B cell (primary cell): ENCODE data around the gene AFF2. TPM values are rescaled to one million over a fixed set of nuclear protein-coding genes. Genes with fewer than 3 reads are reported as not detected.

ENCODE experiments used
- ATAC-seq: fragments of 200-7000 bp; cut with Tn5 transposase; one replicate; pipeline ENCODE4 v1.10.0; 2021; ENCODE audit warnings: low read depth, mild to moderate bottlenecking, moderate number of reproducible peaks, moderate library complexity
- CTCF ChIA-PET: fragments of 350-600 bp; sonication (Branson Sonifier 250); formaldehyde crosslinking; loops from one replicate; lab custom pipeline; 2021; ENCODE audit warnings: antibody characterized with exemption, inconsistent platforms; lab: Charles Lee
- POLR2A ChIA-PET: fragments of 350-600 bp; sonication (Branson Sonifier 250); formaldehyde crosslinking; loops from one replicate; lab custom pipeline; 2021; ENCODE audit warnings: antibody characterized with exemption; lab: Charles Lee
- DNase-seq: peaks from one replicate; pipeline ENCODE4 v3.0.0; 2013
- H2AFZ ChIP-seq: 2 replicates; pipeline ENCODE4 v1.6.1; 2012; ENCODE audit warnings: mild to moderate bottlenecking, low read depth, low read length; ENCODE audit not compliant: insufficient read depth, poor library complexity, severe bottlenecking
- H3K27ac ChIP-seq, 2 donors: 1 replicate in 1 of 2; 2 replicates in 1 of 2; pipeline ENCODE4 v1.5.1; 2012 to 2013; ENCODE audit warnings: low read length in 2 of 2, mild to moderate bottlenecking in 2 of 2, moderate library complexity in 1 of 2
- H3K27me3 ChIP-seq, 4 experiments: fragments of 200-600 bp in 1 of 4; sonication (generic) in 1 of 4; replicated peaks in 1 of 4; 1 replicate in 2 of 4; 2 replicates in 2 of 4; pipeline versions ENCODE4 v1.6.1 to v1.7.0; 2013 to 2016; ENCODE audit warnings: low read length in 3 of 4, mild to moderate bottlenecking in 2 of 4, mixed read lengths in 1 of 4, moderate library complexity in 1 of 4; ENCODE audit not compliant: insufficient read depth in 4 of 4, control insufficient read depth in 3 of 4; ENCODE audit errors: control extremely low read depth in 1 of 4
- H3K36me3 ChIP-seq, 2 experiments: replicated peaks in 1 of 2; 1 replicate in 1 of 2; 2 replicates in 1 of 2; pipeline versions ENCODE4 v1.6.1 to v1.7.1; 2013; ENCODE audit warnings: low read length in 1 of 2; ENCODE audit not compliant: insufficient read depth in 2 of 2, control insufficient read depth in 1 of 2; ENCODE audit errors: control extremely low read depth in 1 of 2, extremely low read depth in 1 of 2
- H3K4me1 ChIP-seq, 2 donors: fragments of 200-600 bp in 1 of 2; sonication (generic) in 1 of 2; 1 replicate in 1 of 2; 2 replicates in 1 of 2; pipeline versions ENCODE4 v1.5.1 to v1.6.1; 2013 to 2017; ENCODE audit warnings: low read length in 2 of 2; ENCODE audit not compliant: control insufficient read depth in 2 of 2, insufficient read depth in 2 of 2
- H3K4me2 ChIP-seq: replicated peaks from 2 replicates; pipeline ENCODE3; 2012; ENCODE audit warnings: mild to moderate bottlenecking, low read depth, low read length; ENCODE audit not compliant: poor library complexity, severe bottlenecking
- H3K4me3 ChIP-seq, 5 experiments: fragments of 200-600 bp in 1 of 5; sonication (generic) in 1 of 5; 1 replicate in 3 of 5; 2 replicates in 2 of 5; pipeline versions ENCODE4 v1.5.1 to v1.7.0; 2011 to 2016; ENCODE audit warnings: low read length in 4 of 5, mild to moderate bottlenecking in 4 of 5, low read depth in 2 of 5, control low read depth in 1 of 5, moderate library complexity in 1 of 5; ENCODE audit not compliant: insufficient read depth in 1 of 5; ENCODE audit errors: control extremely low read depth in 1 of 5, extremely low read depth in 1 of 5
- H3K79me2 ChIP-seq: fragments of 200-600 bp; sonication (generic); one replicate; pipeline ENCODE4 v1.6.0; 2016; ENCODE audit warnings: low read length; ENCODE audit not compliant: control insufficient read depth, insufficient read depth
- H3K9ac ChIP-seq: fragments of 200-600 bp; sonication (generic); 2 replicates; pipeline ENCODE4 v1.6.1; 2017; ENCODE audit warnings: mild to moderate bottlenecking, low read length, moderate library complexity
- H3K9me3 ChIP-seq, 3 donors: one replicate each; pipeline versions ENCODE4 v1.6.1 to v1.7.1; 2013; ENCODE audit warnings: low read length in 2 of 3; ENCODE audit not compliant: control insufficient read depth in 2 of 3, insufficient read depth in 1 of 3; ENCODE audit errors: control extremely low read depth in 1 of 3
- H4K20me1 ChIP-seq: 2 replicates; pipeline ENCODE4 v1.6.0; 2012; ENCODE audit warnings: mild to moderate bottlenecking, low read length; ENCODE audit not compliant: insufficient read depth, control insufficient read depth, poor library complexity, severe bottlenecking
- H3K27ac Mint-ChIP-seq: one replicate; pipeline ENCODE4 v1.8.0; 2021; ENCODE audit warnings: mixed read lengths
- H3K27me3 Mint-ChIP-seq: one replicate; pipeline ENCODE4 v1.8.0; 2021; ENCODE audit warnings: mixed read lengths
- H3K4me1 Mint-ChIP-seq: one replicate; pipeline ENCODE4 v1.8.0; 2021; ENCODE audit warnings: mixed read lengths
- H3K4me3 Mint-ChIP-seq: one replicate; pipeline ENCODE4 v1.8.0; 2021; ENCODE audit warnings: mixed read lengths
- H3K9me3 Mint-ChIP-seq: one replicate; pipeline ENCODE4 v1.8.0; 2022; ENCODE audit warnings: mixed read lengths; ENCODE audit not compliant: insufficient read depth
- EZH2 ChIP-seq: IDR thresholded peaks from 2 replicates; pipeline ENCODE4 v1.6.1; 2012; ENCODE audit warnings: borderline replicate concordance, low read depth, mild to moderate bottlenecking, moderate library complexity, low read length; ENCODE audit not compliant: insufficient read depth, poor library complexity, severe bottlenecking
- WGBS: methylation state at CpG from one replicate; pipeline ENCODE4 v1.1.5; 2013; ENCODE audit warnings: missing lambda C conversion rate; ENCODE audit not compliant: insufficient coverage; 5-methylcytosine and 5-hydroxymethylcytosine counted together
- intact Hi-C: fragments of 100-400 bp; cut with micrococcal nuclease; formaldehyde crosslinking; loops from one replicate; pipeline ENCODE4 v1.10.0; 2022
- polyA plus RNA-seq: library from polyadenylated mRNA; depleted of rRNA; stranded (reverse); fragments of >200 nt; gene quantifications from 2 replicates; pipeline ENCODE4 v1.2.3, GENCODE V29; 2012
- total RNA-seq, 2 donors: library from RNA; stranded (reverse); fragments of 120-200 nt in 1 of 2; gene quantifications; 1 replicate in 1 of 2; 2 replicates in 1 of 2; pipeline versions ENCODE4 v1.2.3 to v1.2.4, GENCODE V29; 2013 to 2022
- TF ChIP-seq, protein P1 (sequence below): fragments of 200-600 bp; IDR thresholded peaks from one replicate; pipeline ENCODE4 v1.8.0; 2022; ENCODE audit warnings: antibody characterized with exemption, mild to moderate bottlenecking

Gene AFF2
- total and polyA plus RNA-seq, 2 donors (not counting 1 experiment from before 2014, with no cell fraction given) = 0.06 to 12.0 TPM

DNA sequence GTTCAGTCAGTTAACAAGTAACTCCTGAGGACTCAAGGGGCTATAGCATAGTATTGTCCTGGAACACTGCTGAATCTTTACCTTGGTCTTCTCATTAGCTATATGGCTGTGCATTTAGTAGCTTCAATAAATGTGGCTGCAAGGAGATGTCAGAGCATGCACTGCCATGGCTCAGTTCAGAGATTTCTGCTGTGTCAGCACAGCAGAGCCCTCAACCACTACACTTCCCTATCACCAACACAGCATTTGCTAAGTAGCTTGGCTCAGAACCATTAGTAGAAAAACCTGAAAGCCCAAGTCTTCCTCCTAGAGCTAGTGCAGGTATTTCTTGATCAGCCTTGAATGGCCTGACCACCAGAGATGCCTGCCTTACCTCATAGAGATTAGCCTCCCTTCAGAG lies 538.6 kb downstream of the AFF2 start:
- Mint-ChIP-seq H3K27ac (no peak overlapping the region), H3K4me3 (no peak overlapping the region), H3K9me3 (no peaks in the 10 kb centered on the region), H3K27me3 (no peaks in the 10 kb centered on the region), H3K4me1 (no peaks in the 10 kb centered on the region)
- Histone ChIP-seq H3K27ac (no peak overlapping the region), H3K9me3 (no peaks in the 10 kb centered on the region), H3K36me3 (no peaks in the 10 kb centered on the region), H4K20me1 (no peaks in the 10 kb centered on the region), H3K4me3 (no peak overlapping the region), H2AFZ (no peak overlapping the region), H3K4me1 (no peaks in the 10 kb centered on the region), H3K27me3 (no peaks in the 10 kb centered on the region), H3K79me2 (no peaks in the 10 kb centered on the region), H3K4me2 (no peak overlapping the region), H3K9ac (no peak overlapping the region)
- TF ChIP-seq, protein P1, sequence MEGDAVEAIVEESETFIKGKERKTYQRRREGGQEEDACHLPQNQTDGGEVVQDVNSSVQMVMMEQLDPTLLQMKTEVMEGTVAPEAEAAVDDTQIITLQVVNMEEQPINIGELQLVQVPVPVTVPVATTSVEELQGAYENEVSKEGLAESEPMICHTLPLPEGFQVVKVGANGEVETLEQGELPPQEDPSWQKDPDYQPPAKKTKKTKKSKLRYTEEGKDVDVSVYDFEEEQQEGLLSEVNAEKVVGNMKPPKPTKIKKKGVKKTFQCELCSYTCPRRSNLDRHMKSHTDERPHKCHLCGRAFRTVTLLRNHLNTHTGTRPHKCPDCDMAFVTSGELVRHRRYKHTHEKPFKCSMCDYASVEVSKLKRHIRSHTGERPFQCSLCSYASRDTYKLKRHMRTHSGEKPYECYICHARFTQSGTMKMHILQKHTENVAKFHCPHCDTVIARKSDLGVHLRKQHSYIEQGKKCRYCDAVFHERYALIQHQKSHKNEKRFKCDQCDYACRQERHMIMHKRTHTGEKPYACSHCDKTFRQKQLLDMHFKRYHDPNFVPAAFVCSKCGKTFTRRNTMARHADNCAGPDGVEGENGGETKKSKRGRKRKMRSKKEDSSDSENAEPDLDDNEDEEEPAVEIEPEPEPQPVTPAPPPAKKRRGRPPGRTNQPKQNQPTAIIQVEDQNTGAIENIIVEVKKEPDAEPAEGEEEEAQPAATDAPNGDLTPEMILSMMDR = no peak
- ATAC-seq = no peak
- intact Hi-C loops = no loop called here
- POLR2A ChIA-PET = no interaction called here
- no peak for DNase-seq
- CTCF ChIA-PET = no interaction called here

DNA sequence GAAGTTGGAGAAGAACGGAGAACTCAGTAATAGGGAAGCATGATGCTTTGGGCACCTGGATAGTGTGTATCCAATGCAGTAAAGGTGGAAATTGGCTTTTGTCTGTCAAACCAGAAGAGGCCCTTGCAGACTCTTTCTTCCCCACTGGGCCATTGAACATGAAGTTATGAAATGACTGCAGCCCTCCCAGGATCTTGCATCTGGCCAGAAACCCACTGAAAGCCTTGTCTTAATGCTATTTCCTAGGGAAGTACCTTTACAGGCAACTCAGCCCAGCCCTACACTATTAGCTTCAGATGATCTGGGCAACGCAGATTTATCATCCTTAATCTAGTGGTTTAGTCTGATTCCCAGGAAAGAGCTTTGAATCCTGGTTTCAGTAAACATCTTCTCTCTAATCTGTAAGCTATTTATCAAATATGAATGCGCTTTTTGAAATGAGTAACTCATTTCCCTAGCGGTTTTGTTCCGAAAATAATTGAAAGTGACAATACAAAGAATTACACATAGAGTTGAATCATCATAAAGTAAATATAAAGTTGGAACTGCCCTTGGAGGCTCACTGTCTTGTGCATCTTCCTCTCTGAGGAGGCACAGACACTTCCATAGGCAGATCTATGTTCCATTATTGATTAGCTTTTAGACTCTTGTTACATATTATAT lies 540.6 kb downstream of the AFF2 start:
- DNase-seq = no peak
- H3K27me3 ChIP-seq = no peaks in the 10 kb centered on the region
- intact Hi-C loops = no loop called here
- no peak overlapping the region for H3K9ac ChIP-seq
- no peak overlapping the region for H3K4me3 ChIP-seq
- no peak for ATAC-seq
- no peak overlapping the region for H3K4me3 Mint-ChIP-seq
- H3K4me2 ChIP-seq = no peak overlapping the region
- no peaks in the 10 kb centered on the region for H3K79me2 ChIP-seq
- no peaks in the 10 kb centered on the region for H3K9me3 Mint-ChIP-seq
- H2AFZ ChIP-seq = no peak overlapping the region
- H3K4me1 Mint-ChIP-seq = no peaks in the 10 kb centered on the region
- no peaks in the 10 kb centered on the region for H3K4me1 ChIP-seq
- no CpG with 5 or more reads among the region's 5 CpGs for WGBS
- TF ChIP-seq, protein P1 = no peak
- TF ChIP-seq EZH2 = no peak
- H3K27ac Mint-ChIP-seq = no peak overlapping the region
- H3K9me3 ChIP-seq = no peaks in the 10 kb centered on the region
- POLR2A ChIA-PET = no interaction called here
- H3K27me3 Mint-ChIP-seq = no peaks in the 10 kb centered on the region
- no peak overlapping the region for H3K27ac ChIP-seq
- no peaks in the 10 kb centered on the region for H4K20me1 ChIP-seq
- no peaks in the 10 kb centered on the region for H3K36me3 ChIP-seq
- CTCF ChIA-PET = no interaction called here
